Measurements from ENCODE around the gene XYLT1.

XYLT1 gene

GRCh38 chr16:17106243-17106791, 364.4 kb downstream of the XYLT1 start:
- H3F3A ChIP-seq (ENCODE audit: control insufficient read depth, insufficient read depth): no peaks in the 10 kb centered on the region
- H3K79me2 ChIP-seq (ENCODE audit: control insufficient read depth, low read length): no peaks in the 10 kb centered on the region
- H4K20me1 ChIP-seq (ENCODE audit: control insufficient read depth, insufficient read depth, low read depth, low read length): no peaks in the 10 kb centered on the region
- no peaks in the 10 kb centered on the region for H3K9me2 ChIP-seq (replicated peaks; ENCODE audit: control insufficient read depth, low read length)
- TF ChIP-seq EZH2phosphoT487 (IDR thresholded peaks at IDR 0.05; ENCODE audit: borderline replicate concordance, low read length): no peak
- no peak for TF ChIP-seq CTCF (IDR thresholded peaks at IDR 0.05; ENCODE audit: low read depth, low read length, poor library complexity, severe bottlenecking)
- H3K36me3 ChIP-seq (ENCODE audit: control insufficient read depth, low read length): no peaks in the 10 kb centered on the region
- no peaks in the 10 kb centered on the region for H3K4me1 ChIP-seq (ENCODE audit: control insufficient read depth, low read length)
- H3K9me3 ChIP-seq (ENCODE audit: control insufficient read depth, insufficient read depth, low read length): no peaks in the 10 kb centered on the region
- no peak overlapping the region for H3K27ac ChIP-seq (ENCODE audit: low read depth, low read length)
- no peak overlapping the region for H3K4me3 ChIP-seq (ENCODE audit: low read length)
- no peak overlapping the region for H3K4me2 ChIP-seq (ENCODE audit: low read length)
- H3K27me3 ChIP-seq (ENCODE audit: control insufficient read depth, low read length): no peaks in the 10 kb centered on the region

GRCh38 chr16:17105239-17105797, 365.4 kb downstream of the XYLT1 start:
- TF ChIP-seq CTCF (IDR thresholded peaks at IDR 0.05; ENCODE audit: low read depth, low read length, poor library complexity, severe bottlenecking) (no peak), EZH2phosphoT487 (IDR thresholded peaks at IDR 0.05; ENCODE audit: borderline replicate concordance, low read length) (no peak)
- no peaks in the 10 kb centered on the region for H3K9me3 ChIP-seq (ENCODE audit: control insufficient read depth, insufficient read depth, low read length)
- no peak overlapping the region for H3K27ac ChIP-seq (ENCODE audit: low read depth, low read length)
- H3K9me2 ChIP-seq (replicated peaks; ENCODE audit: control insufficient read depth, low read length): no peaks in the 10 kb centered on the region
- no peaks in the 10 kb centered on the region for H3K4me1 ChIP-seq (ENCODE audit: control insufficient read depth, low read length)
- no peak overlapping the region for H3K4me3 ChIP-seq (ENCODE audit: low read length)
- no peaks in the 10 kb centered on the region for H3K79me2 ChIP-seq (ENCODE audit: control insufficient read depth, low read length)
- H3K27me3 ChIP-seq (ENCODE audit: control insufficient read depth, low read length): no peaks in the 10 kb centered on the region
- no peaks in the 10 kb centered on the region for H3K36me3 ChIP-seq (ENCODE audit: control insufficient read depth, low read length)
- H3F3A ChIP-seq (ENCODE audit: control insufficient read depth, insufficient read depth): no peaks in the 10 kb centered on the region
- no peak overlapping the region for H3K4me2 ChIP-seq (ENCODE audit: low read length)
- no peaks in the 10 kb centered on the region for H4K20me1 ChIP-seq (ENCODE audit: control insufficient read depth, insufficient read depth, low read depth, low read length)

- H3K36me3 ChIP-seq (ENCODE audit: control insufficient read depth, low read length): no peaks in the 10 kb centered on the region
- no peaks in the 10 kb centered on the region for H3F3A ChIP-seq (ENCODE audit: control insufficient read depth, insufficient read depth)
- H3K4me3 ChIP-seq (ENCODE audit: low read length): no peak overlapping the region
- H4K20me1 ChIP-seq (ENCODE audit: control insufficient read depth, insufficient read depth, low read depth, low read length): no peaks in the 10 kb centered on the region
- no peaks in the 10 kb centered on the region for H3K27me3 ChIP-seq (ENCODE audit: control insufficient read depth, low read length)
- no peaks in the 10 kb centered on the region for H3K79me2 ChIP-seq (ENCODE audit: control insufficient read depth, low read length)
- no peaks in the 10 kb centered on the region for H3K9me3 ChIP-seq (ENCODE audit: control insufficient read depth, insufficient read depth, low read length)
- H3K4me1 ChIP-seq (ENCODE audit: control insufficient read depth, low read length): no peaks in the 10 kb centered on the region
- no peak overlapping the region for H3K27ac ChIP-seq (ENCODE audit: low read depth, low read length)
- H3K9me2 ChIP-seq (replicated peaks; ENCODE audit: control insufficient read depth, low read length): no peaks in the 10 kb centered on the region
- TF ChIP-seq EZH2phosphoT487 (IDR thresholded peaks at IDR 0.05; ENCODE audit: borderline replicate concordance, low read length) (no peak), CTCF (IDR thresholded peaks at IDR 0.05; ENCODE audit: low read depth, low read length, poor library complexity, severe bottlenecking) (no peak)
- no peak overlapping the region for H3K4me2 ChIP-seq (ENCODE audit: low read length)
Measured at GRCh38 chr16:17104654-17105053, 366.1 kb downstream of the XYLT1 start.

Measured in DOHH2 (cell line).